Activated CD8-positive, alpha-beta T cell treated with anti-CD3 and anti-CD28 coated beads, Interleukin-2, amount 10 ng/mL, durations not matched to agents 7 days and 5 days (primary cell): ENCODE results near the gene KBTBD3. TPM values are rescaled to one million over a fixed set of nuclear protein-coding genes. Genes with fewer than 3 reads are reported as not detected.

Experiments used
- total RNA-seq, 2 experiments: library from RNA; stranded (reverse); gene quantifications; one replicate each; pipeline ENCODE4 v1.2.3, GENCODE V29; 2021

KBTBD3 gene
- total RNA-seq, 2 experiments from 2014 or later: 6.2 to 7.7 TPM

Other genes with a start within 250 kb of the KBTBD3 start
- gene MSANTD4, start 55.1 kb downstream of the KBTBD3 start, total RNA-seq: 10 to 100 TPM; 14.0 to 17.4 TPM
- gene AASDHPPT, start 315 bp upstream of the KBTBD3 start, total RNA-seq: 10 to 100 TPM; 30.9 to 31.2 TPM